K562 (cell line): ENCODE results near the gene DXO. TPM values are rescaled to one million over a fixed set of nuclear protein-coding genes. Genes with fewer than 3 reads are reported as not detected.

Experiments used
- CEBPG ChIP-seq, 3 experiments: fragments of 200-800 bp in 1 of 3; sonication (Bioruptor generic) in 1 of 3; sonication (generic) in 1 of 3; formaldehyde crosslinking in 1 of 3; IDR thresholded peaks in 2 of 3; conservative IDR thresholded peaks in 1 of 3; 2 replicates each; pipeline versions ENCODE4 v1.6.1 to v1.8.0; 2016 to 2022; ENCODE audit warnings: missing compliant biosample characterization in 2 of 3, missing genetic modification characterization in 2 of 3, mild to moderate bottlenecking in 1 of 3, missing genetic modification reagents in 1 of 3
- E2F6 ChIP-seq, 2 experiments: IDR thresholded peaks; 2 replicates each; pipeline ENCODE4 v1.6.1; 2011; ENCODE audit warnings: borderline replicate concordance in 1 of 2, control low read depth in 1 of 2, low read depth in 1 of 2, low read length in 1 of 2, mild to moderate bottlenecking in 1 of 2, mixed read lengths in 1 of 2, moderate library complexity in 1 of 2; ENCODE audit not compliant: insufficient read depth in 1 of 2, insufficient read length in 1 of 2, poor library complexity in 1 of 2, severe bottlenecking in 1 of 2; ENCODE audit errors: extremely low read depth in 1 of 2
- ESRRA ChIP-seq: fragments of 450-650 bp; IDR thresholded peaks from 2 replicates; pipeline ENCODE4 v1.6.1; 2014; ENCODE audit warnings: low read depth, mild to moderate bottlenecking, moderate library complexity, borderline replicate concordance
- TCF15 ChIP-seq: fragments of 250-450 bp; sonication (Bioruptor Pico); IDR thresholded peaks from 2 replicates; pipeline ENCODE4 v1.8.0; 2022; ENCODE audit warnings: moderate library complexity, mild to moderate bottlenecking, inconsistent platforms
- USF1 ChIP-seq: sonication (generic); formaldehyde crosslinking; IDR thresholded peaks from 2 replicates; pipeline ENCODE4 v1.9.0; 2022; ENCODE audit warnings: mild to moderate bottlenecking, missing genetic modification reagents
- polyA plus RNA-seq, 8 experiments: library from polyadenylated mRNA; depleted of rRNA in 4 of 8; stranded (reverse) in 5 of 8; unstranded in 3 of 8; fragments of >200 nt; fragmentation: Nextera tagmentation in 2 of 8; fragmentation: Illumina TruSeq in 1 of 8; extraction: Ambion mirVana in 2 of 8; extraction: Trizol in 1 of 8; gene quantifications; 2 replicates each; pipeline versions ENCODE4 v1.2.1 to v1.2.3, GENCODE V29; 2011 to 2014; ENCODE audit warnings: inconsistent platforms in 1 of 8, missing spikeins in 1 of 8
- total RNA-seq, 7 experiments: library from RNA; depleted of rRNA in 6 of 7; stranded (reverse); fragments of >200 nt in 6 of 7; fragmentation: Illumina TruSeq in 2 of 7; extraction: Trizol in 2 of 7; gene quantifications; 2 replicates each; pipeline versions ENCODE4 v1.2.1 to v1.2.3, GENCODE V29; 2011 to 2021; ENCODE audit warnings: low replicate concordance in 1 of 7

Gene DXO
- total and polyA plus RNA-seq, 9 of the 15 experiments (the other 6 are each of a cell fraction or from before 2014, with no cell fraction given), result 6.4 to 35.1 (median 19.4) TPM

GRCh38 chr6:31928672-31928939, 43.3 kb downstream of the DXO start (continued):
- TF ChIP-seq USF1 (CRISPR knock-in tag) (peak; percentile 19; the same call in 1 of the 2 replicates), E2F6 (IDR thresholded peaks at IDR 0.05; ENCODE audit: borderline replicate concordance in 1 of 2, extremely low read depth in 1 of 2, insufficient read depth in 1 of 2, insufficient read length in 1 of 2, low read depth in 1 of 2, low read length in 1 of 2, poor library complexity in 1 of 2, severe bottlenecking in 1 of 2) (no peak), ESRRA (no peak), CEBPG (CRISPR knock-in tag; IDR thresholded peaks at IDR 0.05) (0 out of 2 replicates have a peak, but pooled peaks have one; percentile 7), CEBPG (tag; conservative IDR thresholded peaks at IDR 0.05 in 1 of 2, IDR thresholded peaks at IDR 0.05 in 1 of 2) (no peak), TCF15 (CRISPR knock-in tag) (no peak)
- TF ChIP-seq, all 486 proteins: peak for 5
